HG02610 (cell line): Measurements from ENCODE around the gene ZNF490.
A peak's percentile ranks its signal among the peaks of the same experiment; 100 is the strongest.
"Not testable (repeated sequence)": the region's sequence is repeated elsewhere in the genome, so short reads cannot be mapped to it uniquely, and the experiment has no call there.

Source experiments
- ATAC-seq: cut with Tn5 transposase; IDR thresholded peaks from one replicate; pipeline ENCODE4 v1.9.1; 2021; ENCODE audit warnings: mild to moderate bottlenecking, moderate library complexity; ENCODE audit not compliant: unreplicated experiment

ZNF490 gene

GRCh38 chr19:12623361-12624031 lies 12.9 kb upstream of the ZNF490 start:
- ATAC-seq: no peak

GRCh38 chr19:12621253-12622024 lies 10.8 kb upstream of the ZNF490 start:
- ATAC-seq: not testable (repeated sequence)

GRCh38 chr19:12617646-12618045 lies 7.0 kb upstream of the ZNF490 start:
- ATAC-seq: no peak

- no peak for ATAC-seq
These were observed 717 bp upstream of the ZNF490 start for GRCh38 chr19:12611361-12611699.

GRCh38 chr19:12607631-12608030 lies 3.0 kb downstream of the ZNF490 start:
- no peak for ATAC-seq

- ATAC-seq: no peak
These were observed 3.8 kb downstream of the ZNF490 start for GRCh38 chr19:12606796-12607195.

GRCh38 chr19:12603714-12604113 lies 6.9 kb downstream of the ZNF490 start:
- ATAC-seq: peak; percentile 83

- ATAC-seq: no peak
These were observed 13.0 kb downstream of the ZNF490 start for GRCh38 chr19:12597594-12597993.

- no peak for ATAC-seq
These were observed 13.6 kb downstream of the ZNF490 start for GRCh38 chr19:12596927-12597548.

- ATAC-seq: no peak
These were observed 14.1 kb downstream of the ZNF490 start for GRCh38 chr19:12596485-12596884.

GRCh38 chr19:12581100-12581499 lies 29.5 kb downstream of the ZNF490 start:
- ATAC-seq: no peak

GRCh38 chr19:12580180-12580694 lies 30.4 kb downstream of the ZNF490 start:
- ATAC-seq: no peak

GRCh38 chr19:12578641-12579040 lies 32.0 kb downstream of the ZNF490 start:
- no peak for ATAC-seq

GRCh38 chr19:12574036-12574435 lies 36.6 kb downstream of the ZNF490 start:
- no peak for ATAC-seq

GRCh38 chr19:12567951-12568350 lies 42.7 kb downstream of the ZNF490 start:
- no peak for ATAC-seq

- ATAC-seq: not testable (repeated sequence)
These were observed 44.2 kb downstream of the ZNF490 start for GRCh38 chr19:12566380-12566779.

- ATAC-seq: no peak
These were observed 46.5 kb downstream of the ZNF490 start for GRCh38 chr19:12564016-12564664.

- ATAC-seq: no peak
These were observed 55.1 kb downstream of the ZNF490 start for GRCh38 chr19:12555456-12555930.

GRCh38 chr19:12551060-12551832 lies 59.4 kb downstream of the ZNF490 start, which contains the start of gene ZNF564:
TSS of gene ZNF564 (minus strand) at chr19:12551482. CDS start at chr19:12551332, 150 bp downstream.
- ATAC-seq: peak; percentile 97

GRCh38 chr19:12546903-12547302 lies 63.7 kb downstream of the ZNF490 start:
- ATAC-seq: no peak
